HepG2 (cell line): ENCODE results near the gene CTDSP1. TPM values are rescaled to one million over a fixed set of nuclear protein-coding genes. Genes with fewer than 3 reads are reported as not detected.

Experiments used
- ATAC-seq: fragments of 200-7000 bp; cut with Tn5 transposase; 3 replicates; pipeline ENCODE4 v1.9.1; 2020; ENCODE audit warnings: mild to moderate bottlenecking, moderate library complexity
- BruUV-seq: library from RNA; stranded (reverse); fragments of 400-500 nt; replicated peaks from 2 replicates; lab custom pipeline; 2021; lab: Mats Ljungman, UMichigan
- CTCF ChIA-PET: fragments of 300-600 bp; formaldehyde crosslinking; extraction: SDS; loops from one replicate; lab custom pipeline; 2021; ENCODE audit warnings: low total read pairs, inconsistent platforms, low intra/inter-chr PET ratio; lab: Yijun Ruan, JAX
- POLR2A ChIA-PET: fragments of 350-600 bp; sonication (Branson Sonifier 250); formaldehyde crosslinking; loops from one replicate; lab custom pipeline; 2020; ENCODE audit warnings: antibody characterized with exemption, inconsistent platforms; lab: Yijun Ruan, JAX
- DNase-seq: peaks from one replicate; pipeline ENCODE4 v3.0.0-alpha.2; 2015; ENCODE audit warnings: low spot score
- FAIRE-seq: peaks from 3 replicates; lab custom pipeline; 2011; peaks lifted over from hg19 to GRCh38; lab: Jason Lieb, UNC
- H2AFZ ChIP-seq: one replicate; pipeline ENCODE4 v1.6.1; 2011; ENCODE audit warnings: low read length, inconsistent platforms
- H3K27ac ChIP-seq: fragments of 300-600 bp; 3 replicates; pipeline ENCODE4 v1.8.0; 2011; ENCODE audit warnings: mixed run types, mild to moderate bottlenecking, mixed read lengths, low read length, inconsistent platforms; ENCODE audit not compliant: insufficient read depth; ENCODE audit errors: extremely low read length
- H3K27me3 ChIP-seq, 2 experiments: fragments of 200-600 bp in 1 of 2; 2 replicates in 1 of 2; 3 replicates in 1 of 2; pipeline versions ENCODE4 v1.6.0 to v1.8.0; 2011; ENCODE audit warnings: low read length in 2 of 2, mild to moderate bottlenecking in 2 of 2, moderate library complexity in 2 of 2, inconsistent platforms in 1 of 2; ENCODE audit not compliant: insufficient read depth in 2 of 2, control insufficient read depth in 1 of 2
- H3K36me3 ChIP-seq, 2 experiments: fragments of 200-600 bp in 1 of 2; replicated peaks in 1 of 2; 2 replicates in 1 of 2; 3 replicates in 1 of 2; pipeline versions ENCODE4 v1.5.1 to v1.8.0; 2011; ENCODE audit warnings: low read length in 2 of 2, inconsistent platforms in 1 of 2; ENCODE audit not compliant: insufficient read depth in 2 of 2, control insufficient read depth in 1 of 2
- H3K4me1 ChIP-seq: 2 replicates; pipeline ENCODE4 v1.5.1; 2012; ENCODE audit warnings: low read length, inconsistent platforms; ENCODE audit not compliant: insufficient read depth
- H3K4me2 ChIP-seq: 2 replicates; pipeline ENCODE4 v1.6.0; 2011; ENCODE audit warnings: low read depth, low read length, inconsistent platforms
- H3K4me3 ChIP-seq, 3 experiments: fragments of 200-600 bp in 1 of 3; sonication (generic), shearing (Covaris generic) in 1 of 3; replicated peaks in 1 of 3; 2 replicates each; pipeline ENCODE4 v1.5.1; 2011 to 2016; ENCODE audit warnings: low read length in 3 of 3, inconsistent platforms in 2 of 3, low read depth in 2 of 3, mild to moderate bottlenecking in 2 of 3, control low read depth in 1 of 3, mixed read lengths in 1 of 3; ENCODE audit not compliant: insufficient read depth in 1 of 3
- H3K79me2 ChIP-seq: one replicate; pipeline ENCODE4 v1.6.1; 2011; ENCODE audit warnings: low read length, inconsistent platforms; ENCODE audit not compliant: insufficient read depth
- H3K9ac ChIP-seq: 2 replicates; pipeline ENCODE4 v1.6.0; 2011; ENCODE audit warnings: mild to moderate bottlenecking, low read depth, low read length, inconsistent platforms; ENCODE audit not compliant: insufficient read depth
- H3K9me3 ChIP-seq: 2 replicates; pipeline ENCODE4 v1.5.1; 2012; ENCODE audit warnings: mild to moderate bottlenecking, low read length
- H4K20me1 ChIP-seq: 2 replicates; pipeline ENCODE4 v1.6.0; 2011; ENCODE audit warnings: inconsistent platforms, mild to moderate bottlenecking, low read length, moderate library complexity; ENCODE audit not compliant: insufficient read depth
- HDAC2 ChIP-seq: sonication (generic); formaldehyde crosslinking; IDR thresholded peaks from 2 replicates; pipeline ENCODE4 v1.4.0; 2020; ENCODE audit warnings: missing genetic modification reagents
- POLR2A ChIP-seq, 2 experiments: IDR thresholded peaks; 2 replicates each; pipeline ENCODE4 v1.6.1; 2011; ENCODE audit warnings: low read depth in 2 of 2, low read length in 2 of 2, mild to moderate bottlenecking in 1 of 2, moderate library complexity in 1 of 2; ENCODE audit not compliant: insufficient read depth in 1 of 2
- PRMT3 ChIP-seq: sonication (generic); formaldehyde crosslinking; IDR thresholded peaks from 2 replicates; pipeline ENCODE4 v1.8.1; 2022; ENCODE audit warnings: low read depth, mild to moderate bottlenecking, moderate library complexity, missing genetic modification reagents, borderline replicate concordance
- RFX1 ChIP-seq: fragments of 450-650 bp; IDR thresholded peaks from 2 replicates; pipeline ENCODE4 v1.6.1; 2017
- RXRA ChIP-seq: sonication (generic); formaldehyde crosslinking; IDR thresholded peaks from 2 replicates; pipeline ENCODE4 v1.5.1; 2020; ENCODE audit warnings: missing genetic modification reagents
- RXRB ChIP-seq: IDR thresholded peaks from 2 replicates; pipeline ENCODE4 v1.6.1; 2016; ENCODE audit warnings: borderline replicate concordance, missing genetic modification reagents, missing compliant biosample characterization
- SKIL ChIP-seq: sonication (generic); formaldehyde crosslinking; IDR thresholded peaks from 2 replicates; pipeline ENCODE4 v1.8.0; 2022; ENCODE audit warnings: missing genetic modification reagents, mild to moderate bottlenecking, moderate library complexity, borderline replicate concordance
- SSRP1 ChIP-seq: IDR thresholded peaks from 2 replicates; pipeline ENCODE4 v1.6.1; 2016; ENCODE audit warnings: control low read depth
- ZBTB46 ChIP-seq: sonication (generic); formaldehyde crosslinking; IDR thresholded peaks from 2 replicates; pipeline ENCODE4 v1.4.0; 2020; ENCODE audit warnings: mild to moderate bottlenecking, missing genetic modification reagents, borderline replicate concordance
- ZNF562 ChIP-seq: sonication (generic); formaldehyde crosslinking; IDR thresholded peaks from 2 replicates; pipeline ENCODE4 v1.8.0; 2022; ENCODE audit warnings: missing genetic modification reagents, borderline replicate concordance
- ZNF605 ChIP-seq: sonication (generic); formaldehyde crosslinking; IDR thresholded peaks from 2 replicates; pipeline ENCODE4 v1.8.0; 2022; ENCODE audit warnings: mild to moderate bottlenecking, missing genetic modification reagents
- ZNF737 ChIP-seq: sonication (generic); formaldehyde crosslinking; IDR thresholded peaks from 2 replicates; pipeline ENCODE4 v1.5.0; 2020; ENCODE audit warnings: missing genetic modification reagents, mild to moderate bottlenecking, borderline replicate concordance
- ZNF768 ChIP-seq: sonication (generic); formaldehyde crosslinking; IDR thresholded peaks from 2 replicates; pipeline ENCODE4 v1.4.0; 2020; ENCODE audit warnings: missing genetic modification reagents
- ZSCAN29 ChIP-seq: sonication (generic); formaldehyde crosslinking; conservative IDR thresholded peaks from 2 replicates; pipeline ENCODE4 v1.4.0; 2020; ENCODE audit warnings: mild to moderate bottlenecking, missing genetic modification reagents
- ZSCAN30 ChIP-seq: sonication (generic); formaldehyde crosslinking; IDR thresholded peaks from 2 replicates; pipeline ENCODE4 v1.5.0; 2020; ENCODE audit warnings: mild to moderate bottlenecking, missing genetic modification reagents
- WGBS: methylation state at CpG from one replicate; pipeline ENCODE4 v1.1.6; 2017; ENCODE audit warnings: low lambda C conversion rate; 5-methylcytosine and 5-hydroxymethylcytosine counted together
- in situ Hi-C: cut with HindIII; loops from 2 replicates; pipeline ENCODE4 v1.10.0; 2017; ENCODE audit warnings: low pct_unique_long_range_greater_than_20kb; ENCODE audit not compliant: extremely low pct_ligation_motif_present
- intact Hi-C: fragments of 100-400 bp; cut with micrococcal nuclease; formaldehyde crosslinking; loops from one replicate; pipeline ENCODE4 v1.10.0; 2022; ENCODE audit not compliant: unreplicated experiment
- polyA plus RNA-seq, 8 experiments: library from polyadenylated mRNA; depleted of rRNA in 3 of 8; stranded (reverse) in 7 of 8; unstranded in 1 of 8; fragments of >200 nt; fragmentation: Illumina TruSeq in 4 of 8; extraction: Trizol in 4 of 8; gene quantifications; 2 replicates each; pipeline versions ENCODE4 v1.2.1 to v1.2.3, GENCODE V29; 2011 to 2016; ENCODE audit warnings: low read depth in 4 of 8, missing spikeins in 1 of 8, mixed read lengths in 1 of 8; ENCODE audit not compliant: insufficient read depth in 1 of 8
- total RNA-seq, 5 experiments: library from RNA; depleted of rRNA; stranded (reverse); fragments of >200 nt; fragmentation: Illumina TruSeq; extraction: Trizol; gene quantifications; 2 replicates each; pipeline ENCODE4 v1.2.3, GENCODE V29; 2016; ENCODE audit warnings: low read depth in 1 of 5
- TF ChIP-seq, protein P1 (sequence below): sonication (generic); formaldehyde crosslinking; IDR thresholded peaks from 2 replicates; pipeline ENCODE4 v1.8.0; 2022; ENCODE audit warnings: mild to moderate bottlenecking, missing genetic modification reagents, borderline replicate concordance

CTDSP1 gene
- total and polyA plus RNA-seq, 2 of the 13 experiments (the other 11 are each of a cell fraction or from before 2014, with no cell fraction given), result 91.0 to 268 TPM

DNA sequence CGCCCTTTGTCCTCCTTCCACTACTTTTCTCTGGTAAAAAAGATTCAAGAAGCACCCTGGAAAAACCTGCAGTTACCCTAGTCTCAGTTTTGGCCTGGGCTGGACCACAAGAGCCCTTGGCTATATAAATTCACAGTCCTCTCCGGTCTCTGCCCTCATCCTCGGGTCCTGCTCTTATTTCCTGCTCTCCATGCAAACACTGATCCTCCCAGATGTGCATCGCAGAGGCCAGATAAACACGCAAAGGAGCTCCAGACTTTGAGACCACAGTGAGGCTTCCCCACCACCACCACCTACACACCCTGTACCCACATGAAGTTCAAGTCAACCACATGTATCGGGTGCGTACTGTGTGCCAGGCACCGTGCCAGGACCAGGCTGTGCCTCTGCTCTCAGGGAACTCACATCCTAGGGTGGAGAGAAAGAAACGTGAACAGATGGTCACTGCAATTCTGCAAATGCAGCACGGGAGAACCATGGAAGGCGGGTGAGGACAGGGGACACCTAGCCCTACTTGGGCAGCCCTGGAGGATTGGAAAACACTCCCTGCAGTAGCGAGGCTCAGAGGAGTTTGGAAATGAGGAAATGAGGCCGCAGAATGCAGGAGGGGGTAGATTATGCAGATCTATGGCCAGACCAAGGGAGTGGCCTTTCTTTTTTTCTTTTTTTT, 7.4 kb downstream of the CTDSP1 start:
- Histone ChIP-seq H3K27ac (peak overlapping the region; percentile 54), H3K36me3 (peaks cover 16 to 27% of the 10 kb centered on the region in 2 experiments; a peak in 4 of 5 replicates), H3K4me2 (peak overlapping the region; percentile 100), H3K9me3 (no peaks in the 10 kb centered on the region), H3K9ac (peak overlapping the region; percentile 70), H2AFZ (no peak overlapping the region), H3K4me1 (peaks cover 54% of the 10 kb centered on the region), H3K27me3 (no peaks in the 10 kb centered on the region), H4K20me1 (no peaks in the 10 kb centered on the region; the same call in 1 of the 2 replicates), H3K79me2 (peaks cover 13% of the 10 kb centered on the region), H3K4me3 (peak overlapping the region; percentile 67 to 86 (median 67))
- intact Hi-C loops (loop anchor here (1.0 to 2.0 kb wide), 2 partner anchors 38 to 59 kb away; no protein-coding TSS in a partner anchor), in situ Hi-C loops (loop anchor here (5.0 kb wide), 1 partner anchor 60 kb away; no protein-coding TSS in a partner anchor)
- BruUV-seq, result no TSS peak
- ChIA-PET CTCF (interaction anchor here (1.2 to 1.7 kb wide), 3 partner anchors 58 to 109 kb away, joined by 3 to 19 read pairs (median 4); no protein-coding TSS in a partner anchor), POLR2A (interaction anchor here (0.6 to 4.2 kb wide), 8 partner anchors 11 to 137 kb away, joined by 3 to 56 read pairs (median 12); partner anchors contain the start of genes AAMP, PNKD and VIL1)
- no peak for DNase-seq
- WGBS, result 4% methylated on average over 13 of the region's 13 CpGs
- FAIRE-seq, result no peak
- peak; percentile 28 for ATAC-seq
- TF ChIP-seq RFX1, result no peak
- peak; percentile 61 for TF ChIP-seq ZNF605
- TF ChIP-seq ZNF737, result 0 out of 2 replicates have a peak, but pooled peaks have one; percentile 56
- TF ChIP-seq RXRA, result 0 out of 2 replicates have a peak, but pooled peaks have one; percentile 1
- TF ChIP-seq SSRP1 (CRISPR knock-in tag), result peak; percentile 31; the same call in 1 of the 2 replicates
- TF ChIP-seq, protein P1, sequence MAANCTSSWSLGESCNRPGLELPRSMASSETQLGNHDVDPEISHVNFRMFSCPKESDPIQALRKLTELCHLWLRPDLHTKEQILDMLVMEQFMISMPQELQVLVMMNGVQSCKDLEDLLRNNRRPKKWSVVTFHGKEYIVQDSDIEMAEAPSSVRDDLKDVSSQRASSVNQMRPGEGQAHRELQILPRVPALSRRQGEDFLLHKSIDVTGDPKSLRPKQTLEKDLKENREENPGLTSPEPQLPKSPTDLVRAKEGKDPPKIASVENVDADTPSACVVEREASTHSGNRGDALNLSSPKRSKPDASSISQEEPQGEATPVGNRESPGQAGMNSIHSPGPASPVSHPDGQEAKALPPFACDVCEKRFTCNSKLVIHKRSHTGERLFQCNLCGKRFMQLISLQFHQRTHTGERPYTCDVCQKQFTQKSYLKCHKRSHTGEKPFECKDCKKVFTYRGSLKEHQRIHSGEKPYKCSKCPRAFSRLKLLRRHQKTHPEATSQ (CRISPR knock-in tag), result 0 out of 2 replicates have a peak, but pooled peaks have one; percentile 3
- 0 out of 2 replicates have a peak, but pooled peaks have one; percentile 14 for TF ChIP-seq ZNF768 (CRISPR knock-in tag)
- peak in 1 of 2 experiments; percentile 12; a peak in 1 of 4 replicates for TF ChIP-seq POLR2A (IDR thresholded peaks at IDR 0.05; ENCODE audit: insufficient read depth in 1 of 2, low read depth in 2 of 2, low read length in 2 of 2)
- 0 out of 2 replicates have a peak, but pooled peaks have one; percentile 1 for TF ChIP-seq ZBTB46
- no peak for TF ChIP-seq PRMT3 (CRISPR knock-in tag)
- peak; percentile 25; the same call in 1 of the 2 replicates for TF ChIP-seq RXRB
- TF ChIP-seq ZSCAN30, result 0 out of 2 replicates have a peak, but pooled peaks have one; percentile 52
- TF ChIP-seq SKIL (CRISPR knock-in tag), result 0 out of 2 replicates have a peak, but pooled peaks have one; percentile 26
- peak; percentile 5; the same call in 1 of the 2 replicates for TF ChIP-seq ZSCAN29 (CRISPR knock-in tag)
- no peak for TF ChIP-seq ZNF562 (CRISPR knock-in tag)
- 0 out of 2 replicates have a peak, but pooled peaks have one; percentile 30 for TF ChIP-seq HDAC2 (CRISPR knock-in tag)
